Hippocampal formation (tissue), 2 donors: ENCODE measurements around the gene PRDM16.

Experiments
- DNase-seq, 2 donors: peaks; one replicate each; lab custom pipeline; 2025; lab: John Stamatoyannopoulos, UW

PRDM16 gene

GRCh38 chr1:3298197-3298596, 229.2 kb downstream of the PRDM16 start:
- DNase-seq: no peak

- no peak for DNase-seq
Measured at GRCh38 chr1:3304246-3304645, 235.2 kb downstream of the PRDM16 start.

- DNase-seq: no peak
Measured at GRCh38 chr1:3304692-3305091, 235.7 kb downstream of the PRDM16 start.

- DNase-seq: no peak
Measured at GRCh38 chr1:3305156-3305555, 236.2 kb downstream of the PRDM16 start.

- no peak for DNase-seq
Measured at GRCh38 chr1:3306583-3307291, 237.7 kb downstream of the PRDM16 start.

GRCh38 chr1:3307359-3307758, 238.4 kb downstream of the PRDM16 start:
- no peak for DNase-seq

GRCh38 chr1:3308053-3308452, 239.1 kb downstream of the PRDM16 start:
- no peak for DNase-seq

GRCh38 chr1:3310718-3311400, 241.9 kb downstream of the PRDM16 start:
- DNase-seq: no peak

- no peak for DNase-seq
Measured at GRCh38 chr1:3311711-3312110, 242.7 kb downstream of the PRDM16 start.

GRCh38 chr1:3312310-3312897, 243.4 kb downstream of the PRDM16 start:
- DNase-seq: no peak

GRCh38 chr1:3312898-3313575, 244.0 kb downstream of the PRDM16 start:
- peak; percentile 24 to 37 for DNase-seq

- DNase-seq: peak; percentile 36 to 37
Measured at GRCh38 chr1:3313576-3313950, 244.6 kb downstream of the PRDM16 start.

GRCh38 chr1:3314491-3315381, 245.7 kb downstream of the PRDM16 start:
- no peak for DNase-seq

- DNase-seq: no peak
Measured at GRCh38 chr1:3315399-3316339, 246.7 kb downstream of the PRDM16 start.

- DNase-seq: no peak
Measured at GRCh38 chr1:3316340-3316943, 247.4 kb downstream of the PRDM16 start.

GRCh38 chr1:3317456-3317855, 248.5 kb downstream of the PRDM16 start:
- DNase-seq: no peak

- DNase-seq: no peak
Measured at GRCh38 chr1:3318329-3318728, 249.3 kb downstream of the PRDM16 start.

- no peak for DNase-seq
Measured at GRCh38 chr1:3319874-3320245, 250.9 kb downstream of the PRDM16 start.

- no peak for DNase-seq
Measured at GRCh38 chr1:3320246-3321152, 251.5 kb downstream of the PRDM16 start.
